Right kidney (tissue), 1 donor: ENCODE measurements around the gene SERPINH1.

Experiments
- DNase-seq: peaks from one replicate; pipeline ENCODE4 v3.0.0-alpha.2; 2016

SERPINH1 gene

DNA sequence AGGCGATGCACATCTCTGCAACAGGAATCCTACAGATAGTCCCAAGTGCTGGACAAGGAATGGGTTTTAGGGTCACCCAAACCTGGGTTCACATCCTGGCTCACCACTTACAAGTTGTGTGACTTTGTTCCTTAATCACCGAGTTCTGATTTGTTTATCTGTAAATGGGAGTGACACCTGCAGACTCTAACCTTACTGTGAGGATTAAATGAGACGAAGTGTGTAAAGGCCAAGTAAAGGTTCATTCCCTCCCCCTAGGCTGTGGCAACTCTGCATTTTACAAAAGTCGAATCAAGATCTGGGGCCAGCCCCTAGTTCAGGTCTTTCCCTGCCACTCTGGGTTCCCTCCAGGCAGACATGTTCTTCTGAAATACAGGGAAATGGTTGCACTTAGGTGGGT, 34.9 kb downstream of the SERPINH1 start:
- DNase-seq, result no peak

DNA sequence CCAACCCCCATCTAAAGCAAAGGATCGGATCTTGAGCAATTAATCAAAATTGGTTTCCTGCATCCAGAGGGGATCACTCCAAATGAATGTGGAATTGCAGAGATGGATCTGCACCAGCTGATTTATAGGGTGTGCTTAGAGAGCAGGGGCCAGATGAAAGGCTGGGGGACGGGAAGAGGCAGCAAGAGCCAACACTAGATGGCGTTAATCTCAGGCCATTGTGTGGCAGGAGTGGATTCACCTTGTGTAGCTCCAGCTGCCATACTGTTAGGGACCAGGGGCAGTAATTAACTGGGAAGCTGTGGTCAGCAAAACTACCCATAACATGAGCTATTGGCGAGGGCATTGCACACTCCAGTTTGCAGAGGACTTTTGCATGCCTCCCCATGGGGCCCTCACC, 35.6 kb downstream of the SERPINH1 start:
- no peak for DNase-seq

DNA sequence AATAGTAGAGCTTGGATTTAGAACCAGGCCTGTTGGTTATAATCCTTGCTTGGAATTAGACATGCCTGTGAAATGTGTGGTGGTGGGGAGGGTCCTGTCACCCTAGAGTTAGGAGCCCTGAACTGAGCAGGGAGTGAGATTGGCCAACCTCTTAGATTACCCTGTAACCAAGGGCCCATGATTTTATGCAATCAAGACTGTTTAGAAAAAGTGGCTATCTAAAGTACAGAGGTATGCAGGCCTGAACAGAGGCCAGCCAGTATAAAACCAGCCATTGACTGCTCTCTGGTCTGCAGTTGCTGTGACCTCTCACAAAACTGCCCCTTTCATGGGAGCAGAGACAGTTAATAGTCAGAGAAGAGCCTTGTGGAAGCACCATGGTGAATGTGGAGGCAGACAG, 36.2 kb downstream of the SERPINH1 start:
- no peak for DNase-seq

DNA sequence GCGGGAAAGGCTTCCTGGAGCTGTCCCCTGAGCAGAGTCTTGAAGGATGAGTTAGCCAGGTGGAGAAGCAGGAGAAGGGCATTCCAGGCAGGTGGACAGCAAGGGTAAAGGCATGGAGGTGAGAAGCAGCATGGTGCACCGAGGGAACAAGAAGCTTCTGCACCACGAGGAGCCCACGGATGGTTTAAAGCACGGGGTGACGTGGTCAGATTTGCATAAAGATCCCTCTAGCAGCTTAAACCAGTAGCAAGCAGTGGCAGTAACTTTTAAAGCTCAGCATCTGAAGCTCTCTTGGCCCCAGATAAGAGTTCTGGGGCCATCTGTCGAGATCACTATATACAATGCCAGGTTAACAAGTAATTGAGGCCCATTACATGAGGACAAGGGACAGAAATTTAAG, 36.8 kb downstream of the SERPINH1 start:
- DNase-seq, result no peak

DNA sequence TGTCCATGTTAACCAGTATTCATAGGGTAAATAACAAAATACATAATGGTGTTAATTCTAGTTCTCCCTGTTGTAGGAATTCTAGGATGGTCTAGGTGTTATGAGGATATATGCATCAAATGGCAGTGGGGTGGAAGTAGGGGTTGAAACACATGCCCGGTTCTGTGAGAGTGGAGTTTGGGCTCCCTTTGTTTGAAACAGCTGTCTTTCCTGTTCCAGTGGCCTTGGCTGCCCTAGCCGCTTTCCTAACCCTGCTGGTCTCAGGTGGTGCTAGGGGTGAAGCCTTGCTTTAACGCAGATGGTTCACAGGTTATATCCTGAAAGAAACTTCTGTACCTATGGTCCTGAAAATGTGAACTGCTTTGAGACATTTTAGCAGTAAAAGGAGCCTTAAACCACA, 38.3 kb downstream of the SERPINH1 start:
- DNase-seq, result no peak

DNA sequence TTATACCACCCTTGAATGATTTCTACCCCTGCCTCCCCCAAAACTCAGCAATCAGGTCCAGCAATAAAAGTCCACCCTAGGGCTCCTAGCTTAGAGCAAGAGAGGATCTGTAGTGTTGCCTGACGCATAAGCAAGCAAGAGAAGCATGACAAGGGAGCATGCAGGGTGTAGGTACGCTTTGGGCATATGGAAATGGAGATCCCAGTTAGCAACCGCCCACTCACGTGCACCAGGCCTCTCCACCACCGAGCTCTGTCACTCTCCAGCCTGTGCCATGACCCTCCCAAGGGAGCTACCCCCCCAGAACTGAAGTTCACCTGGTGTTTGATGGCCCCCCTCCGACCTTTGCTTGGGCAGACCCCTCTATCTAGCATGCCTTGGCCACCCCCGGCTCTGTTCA, 39.4 kb downstream of the SERPINH1 start:
- no peak for DNase-seq

DNA sequence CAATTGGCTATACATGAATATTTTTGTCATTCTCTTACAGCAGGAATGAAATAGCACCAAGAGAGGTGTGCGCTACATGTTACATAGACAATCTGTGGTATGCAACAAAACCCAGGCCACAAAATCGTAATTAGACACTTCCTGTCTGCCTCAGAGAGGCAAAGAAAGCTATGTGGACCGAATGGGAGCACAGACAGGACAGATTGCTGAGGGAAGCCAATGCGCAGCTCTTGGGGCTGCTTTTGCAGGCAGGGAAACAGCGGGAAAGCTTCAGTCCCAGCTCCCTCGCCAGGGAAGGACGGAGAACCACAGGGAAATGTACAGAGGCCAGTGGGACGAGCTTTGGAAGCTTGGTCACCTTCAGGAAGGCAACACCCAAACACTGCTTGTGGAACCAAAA, 40.9 kb downstream of the SERPINH1 start:
- DNase-seq, result no peak

DNA sequence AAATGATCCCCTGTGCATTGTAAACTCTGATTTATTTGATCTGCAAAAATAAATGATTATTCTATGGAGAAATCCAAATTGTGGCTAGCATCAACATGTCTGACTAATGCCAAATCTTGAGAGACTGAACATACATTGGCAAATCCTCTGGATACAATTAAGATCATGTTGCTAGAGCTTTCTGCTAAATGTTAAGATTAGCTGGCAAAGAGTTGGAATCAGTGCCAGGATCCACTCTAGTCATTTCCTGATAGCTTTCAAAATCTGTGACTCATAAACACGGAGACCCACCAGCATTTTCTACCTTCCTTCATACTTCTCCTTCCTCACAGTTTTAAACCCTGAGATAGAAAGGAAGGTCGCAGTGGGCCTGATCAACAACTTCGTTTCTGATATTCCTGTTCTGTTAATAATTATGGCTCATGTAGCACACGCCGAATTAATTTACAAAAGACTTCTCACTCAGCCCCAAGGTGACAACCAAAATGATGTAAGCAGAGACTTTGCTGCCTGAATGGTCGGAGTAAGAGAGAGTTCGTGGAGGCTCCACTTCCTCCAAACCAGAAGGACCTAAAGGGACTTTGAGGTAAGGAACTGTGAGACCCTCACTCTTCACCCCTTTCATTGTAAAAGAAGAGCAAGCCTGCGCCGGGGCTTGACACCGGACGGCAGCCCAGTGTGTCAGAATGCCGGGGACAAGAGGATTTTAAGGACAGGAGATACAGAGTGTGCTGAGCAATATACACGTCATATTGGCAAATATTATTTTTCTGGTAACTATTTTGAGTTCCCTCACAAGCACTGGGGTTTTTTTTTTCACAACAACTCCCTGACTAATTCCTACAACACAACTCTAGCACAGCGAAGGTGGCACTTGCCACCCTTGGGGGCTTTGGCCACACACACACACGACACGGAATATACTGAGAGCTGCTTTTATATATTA, 42.0 kb downstream of the SERPINH1 start:
- DNase-seq, result no peak

DNA sequence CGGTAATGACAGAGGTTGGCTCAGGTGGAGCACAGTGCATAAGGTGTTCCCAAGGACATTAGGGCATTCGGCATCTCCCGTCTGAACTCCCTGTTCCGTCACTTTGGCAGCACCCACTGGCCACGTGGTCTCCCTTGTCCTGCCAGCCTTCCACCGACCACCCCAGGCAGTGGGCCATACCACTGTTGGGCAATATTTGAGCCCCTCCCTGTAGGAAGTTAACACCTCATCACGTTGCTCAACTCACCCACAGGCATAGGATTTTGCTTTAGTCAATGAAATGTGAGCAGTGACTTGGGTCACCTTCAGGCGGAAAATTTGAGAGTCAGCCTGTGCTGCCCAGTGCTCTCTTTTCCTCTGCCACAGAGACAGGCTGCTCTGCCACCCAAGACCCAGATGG, 44.0 kb downstream of the SERPINH1 start:
- DNase-seq, result no peak

DNA sequence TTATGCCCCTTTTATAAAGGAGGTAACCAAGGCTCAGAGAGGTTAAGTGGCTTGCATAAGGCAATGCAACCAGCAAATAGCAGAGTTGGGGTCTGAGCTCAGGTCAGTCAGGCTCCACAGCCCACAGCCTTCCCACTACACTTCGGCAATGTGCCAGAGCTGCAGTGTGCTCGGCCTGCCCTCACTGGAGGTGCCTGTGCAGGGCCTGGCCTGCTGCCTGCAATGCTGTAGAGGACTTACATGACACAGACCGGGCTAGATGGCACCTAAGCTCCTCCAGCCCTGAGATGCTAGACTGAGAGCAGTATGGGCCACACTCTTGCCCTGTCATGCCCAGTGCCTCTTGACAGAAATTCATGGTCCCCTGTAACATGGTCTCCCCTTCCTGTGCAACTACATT, 49.8 kb downstream of the SERPINH1 start:
- DNase-seq, result no peak

DNA sequence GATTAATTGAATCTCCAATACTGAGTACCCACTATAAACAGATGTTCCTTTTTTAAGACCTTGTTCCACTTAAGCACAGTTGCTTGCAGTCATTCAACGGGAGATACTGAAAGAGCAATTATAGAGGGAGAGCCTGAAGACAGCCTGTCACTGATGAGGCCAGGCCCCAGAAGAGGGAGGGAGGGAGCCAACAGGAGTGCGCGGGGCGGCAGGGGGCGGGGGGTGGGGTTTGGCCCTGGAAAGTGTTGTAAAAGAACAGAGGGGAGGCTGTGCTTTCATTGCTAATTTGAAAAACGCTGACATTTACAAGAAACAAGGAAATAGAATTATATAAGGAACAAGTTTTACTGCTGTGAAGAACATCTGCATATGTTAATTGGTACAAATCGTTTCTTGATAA, 53.7 kb downstream of the SERPINH1 start:
- DNase-seq, result no peak

DNA sequence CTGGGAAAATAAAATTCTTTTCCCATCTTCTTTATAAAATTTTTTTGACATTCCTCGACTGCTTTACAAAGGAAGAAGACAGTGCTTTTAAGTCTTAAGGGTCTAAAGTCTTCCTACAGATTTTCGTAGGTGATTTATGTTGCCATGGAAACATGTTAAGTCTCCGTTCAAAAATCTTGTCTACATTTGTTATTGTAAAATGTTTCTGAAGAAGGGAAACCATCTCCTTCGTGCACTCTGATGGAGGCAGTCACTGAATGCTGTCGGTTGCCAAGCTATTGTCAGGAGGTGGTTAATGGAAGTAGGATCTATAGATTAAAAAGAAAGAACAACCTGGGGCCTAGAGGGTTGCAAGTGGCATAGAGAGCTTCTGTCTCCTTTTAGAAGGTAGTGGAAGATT, 54.2 kb downstream of the SERPINH1 start:
- no peak for DNase-seq
